Measurements from ENCODE around the gene SLC12A4.

DNA sequence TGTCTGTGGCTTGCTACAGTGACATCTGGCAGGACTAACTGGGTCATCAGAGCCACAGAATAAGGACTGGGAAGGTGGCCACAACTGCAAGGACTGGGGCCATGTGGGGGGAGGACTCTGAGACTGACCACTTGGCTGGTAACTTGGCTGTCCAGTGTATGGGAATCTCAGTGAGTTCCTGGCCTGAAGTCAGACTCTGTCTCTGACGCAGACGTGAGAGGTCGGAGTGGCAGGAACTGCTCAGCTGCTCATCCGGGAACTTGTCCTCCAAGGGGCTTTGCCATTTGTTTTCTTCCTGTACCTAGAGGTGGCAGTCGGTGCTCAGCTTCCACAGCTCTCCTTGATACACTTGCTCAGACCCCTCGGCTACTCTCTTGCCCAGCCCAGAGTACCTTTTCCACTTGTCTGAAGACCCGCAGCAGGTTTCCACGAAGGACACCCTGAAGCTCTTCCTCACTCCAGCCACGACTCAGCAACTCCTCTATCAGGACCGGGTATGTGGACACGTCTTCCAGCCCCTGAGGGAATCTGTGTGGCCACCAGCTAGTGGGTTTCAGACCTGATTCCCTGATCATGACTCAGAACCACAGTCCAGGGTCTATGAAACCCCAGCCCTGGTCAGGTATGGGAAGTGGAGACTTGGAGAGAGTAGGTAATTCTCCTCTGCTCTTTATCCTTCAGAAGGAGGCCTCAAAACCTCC lies 19.2 kb upstream of the SLC12A4 start:
- TF ChIP-seq EZH2 (IDR thresholded peaks at IDR 0.05) (no peak), POLR2AphosphoS5 (IDR thresholded peaks at IDR 0.05; ENCODE audit: borderline replicate concordance, low read depth, low read length) (no peak), FOXP2 (optimal IDR thresholded peaks at IDR 0.05; ENCODE audit: control extremely low read depth, extremely low read length, insufficient read depth) (no peak)
